Osteoblast (primary cell): Measurements from ENCODE around the gene CHRNG. TPM values are rescaled to one million over a fixed set of nuclear protein-coding genes. Genes with fewer than 3 reads are reported as not detected.

Source experiments
- DNase-seq: peaks from one replicate; pipeline ENCODE4 v3.0.0; 2011; ENCODE audit warnings: low spot score, mixed read lengths; ENCODE audit not compliant: insufficient read length; ENCODE audit errors: missing footprints
- H2AFZ ChIP-seq: 2 replicates; pipeline ENCODE4 v1.6.0; 2011; ENCODE audit warnings: mild to moderate bottlenecking, low read length
- H3K27ac ChIP-seq: 2 replicates; pipeline ENCODE4 v1.5.1; 2011; ENCODE audit warnings: mild to moderate bottlenecking, low read depth, low read length, moderate library complexity
- H3K27me3 ChIP-seq: 2 replicates; pipeline ENCODE4 v1.6.0; 2012; ENCODE audit warnings: mild to moderate bottlenecking, control low read depth, inconsistent platforms, low read length, moderate library complexity; ENCODE audit not compliant: insufficient read depth
- H3K36me3 ChIP-seq: 2 replicates; pipeline ENCODE4 v1.5.1; 2011; ENCODE audit warnings: mild to moderate bottlenecking, low read length, control low read depth, moderate library complexity; ENCODE audit not compliant: insufficient read depth
- H3K4me1 ChIP-seq: 2 replicates; pipeline ENCODE4 v1.5.1; 2011; ENCODE audit warnings: mild to moderate bottlenecking, low read length, control low read depth, moderate library complexity; ENCODE audit not compliant: insufficient read depth
- H3K4me2 ChIP-seq: 2 replicates; pipeline ENCODE4 v1.6.0; 2011; ENCODE audit warnings: mild to moderate bottlenecking, low read length; ENCODE audit not compliant: insufficient read depth
- H3K4me3 ChIP-seq: fragments of 200-600 bp; sonication (generic); 3 replicates; pipeline ENCODE4 v1.5.1; 2012; ENCODE audit warnings: mild to moderate bottlenecking, low read length, inconsistent platforms; ENCODE audit not compliant: insufficient read depth
- H3K79me2 ChIP-seq: 2 replicates; pipeline ENCODE4 v1.6.0; 2012; ENCODE audit warnings: mild to moderate bottlenecking, low read length, control low read depth, inconsistent platforms; ENCODE audit not compliant: insufficient read depth
- H3K9me3 ChIP-seq: 2 replicates; pipeline ENCODE4 v1.5.1; 2011; ENCODE audit warnings: low read depth, low read length, control low read depth
- H4K20me1 ChIP-seq: 2 replicates; pipeline ENCODE4 v1.6.0; 2012; ENCODE audit warnings: mild to moderate bottlenecking, low read length, control low read depth; ENCODE audit not compliant: insufficient read depth
- CTCF ChIP-seq: IDR thresholded peaks from 2 replicates; pipeline ENCODE4 v1.5.1; 2011; ENCODE audit warnings: mild to moderate bottlenecking, low read depth, low read length, moderate library complexity; ENCODE audit errors: extremely low read depth
- total RNA-seq: library from RNA; depleted of rRNA; stranded (reverse); fragments of >200 nt; gene quantifications from 2 replicates; pipeline ENCODE4 v1.2.3, GENCODE V29; 2012

Gene CHRNG, protein sequence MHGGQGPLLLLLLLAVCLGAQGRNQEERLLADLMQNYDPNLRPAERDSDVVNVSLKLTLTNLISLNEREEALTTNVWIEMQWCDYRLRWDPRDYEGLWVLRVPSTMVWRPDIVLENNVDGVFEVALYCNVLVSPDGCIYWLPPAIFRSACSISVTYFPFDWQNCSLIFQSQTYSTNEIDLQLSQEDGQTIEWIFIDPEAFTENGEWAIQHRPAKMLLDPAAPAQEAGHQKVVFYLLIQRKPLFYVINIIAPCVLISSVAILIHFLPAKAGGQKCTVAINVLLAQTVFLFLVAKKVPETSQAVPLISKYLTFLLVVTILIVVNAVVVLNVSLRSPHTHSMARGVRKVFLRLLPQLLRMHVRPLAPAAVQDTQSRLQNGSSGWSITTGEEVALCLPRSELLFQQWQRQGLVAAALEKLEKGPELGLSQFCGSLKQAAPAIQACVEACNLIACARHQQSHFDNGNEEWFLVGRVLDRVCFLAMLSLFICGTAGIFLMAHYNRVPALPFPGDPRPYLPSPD
- total RNA-seq: not detected in 2 replicates

DNA sequence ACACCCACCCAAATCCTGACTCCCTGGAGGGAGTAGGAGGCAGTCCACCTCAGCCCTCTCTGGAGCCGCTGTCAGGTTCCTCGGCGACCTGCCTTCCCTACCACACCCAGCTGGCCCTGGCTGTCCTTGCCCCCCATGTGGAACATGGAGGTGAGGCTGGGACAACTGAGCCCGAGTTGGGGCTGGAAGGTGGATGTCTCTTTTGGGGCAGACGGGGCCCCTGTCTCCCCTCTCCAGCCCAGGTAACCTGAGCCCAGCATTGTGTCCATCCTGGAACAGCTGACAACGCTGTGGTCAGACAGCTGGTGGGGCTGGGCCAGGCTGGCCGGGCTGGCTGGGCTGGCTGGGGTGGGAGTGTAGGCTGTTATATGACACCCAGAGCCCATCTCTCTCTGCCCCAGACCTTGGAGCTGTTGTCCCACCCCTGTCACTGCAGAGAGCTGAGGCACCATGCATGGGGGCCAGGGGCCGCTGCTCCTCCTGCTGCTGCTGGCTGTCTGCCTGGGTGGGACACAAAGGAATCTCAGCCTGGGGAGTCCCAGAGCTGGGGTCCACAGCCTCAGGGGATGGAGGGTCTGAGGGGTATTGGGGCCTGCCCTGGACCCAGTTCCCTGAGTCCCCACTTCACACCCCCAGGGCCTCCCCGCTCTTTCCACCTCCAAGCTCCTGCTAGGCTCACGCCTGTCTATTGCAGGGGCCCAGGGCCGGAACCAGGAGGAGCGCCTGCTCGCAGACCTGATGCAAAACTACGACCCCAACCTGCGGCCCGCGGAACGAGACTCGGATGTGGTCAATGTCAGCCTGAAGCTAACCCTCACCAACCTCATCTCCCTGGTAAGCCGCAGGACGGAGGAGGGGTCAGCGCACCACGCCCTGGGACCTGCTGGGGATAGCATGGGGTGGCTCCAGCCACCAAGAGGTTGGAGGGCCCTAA is at the start of gene CHRNG:
TSS of gene CHRNG (plus strand) at position 395 of the 934 bp plus-strand sequence. CDS start at position 451, 56 bp downstream.
- peaks cover 5% of the 10 kb centered on the region for H3K9me3 ChIP-seq
- no peaks in the 10 kb centered on the region for H3K79me2 ChIP-seq
- H3K36me3 ChIP-seq: no peaks in the 10 kb centered on the region
- no peak within 1 kb of the TSS for H2AFZ ChIP-seq
- H3K27me3 ChIP-seq: peaks cover 16% of the 10 kb centered on the region
- H4K20me1 ChIP-seq: peaks cover 3% of the 10 kb centered on the region
- H3K4me2 ChIP-seq: no peak within 1 kb of the TSS
- no peak within 1 kb of the TSS for H3K4me3 ChIP-seq
- no peak for TF ChIP-seq CTCF
- peak; percentile 68 for DNase-seq
- no peak within 1 kb of the TSS for H3K27ac ChIP-seq
- no peaks in the 10 kb centered on the region for H3K4me1 ChIP-seq

- Histone ChIP-seq H3K36me3 (no peaks in the 10 kb centered on the region), H3K9me3 (no peaks in the 10 kb centered on the region), H3K4me1 (no peaks in the 10 kb centered on the region), H2AFZ (no peak overlapping the region), H3K4me2 (no peak overlapping the region), H4K20me1 (peaks cover 4% of the 10 kb centered on the region), H3K4me3 (no peak overlapping the region), H3K27me3 (peaks cover 31% of the 10 kb centered on the region), H3K27ac (no peak overlapping the region), H3K79me2 (no peaks in the 10 kb centered on the region)
- TF ChIP-seq CTCF: no peak
- DNase-seq: peak; percentile 91
These were observed 49.0 kb upstream of the CHRNG start for GRCh38 chr2:232490221-232491138.

DNA sequence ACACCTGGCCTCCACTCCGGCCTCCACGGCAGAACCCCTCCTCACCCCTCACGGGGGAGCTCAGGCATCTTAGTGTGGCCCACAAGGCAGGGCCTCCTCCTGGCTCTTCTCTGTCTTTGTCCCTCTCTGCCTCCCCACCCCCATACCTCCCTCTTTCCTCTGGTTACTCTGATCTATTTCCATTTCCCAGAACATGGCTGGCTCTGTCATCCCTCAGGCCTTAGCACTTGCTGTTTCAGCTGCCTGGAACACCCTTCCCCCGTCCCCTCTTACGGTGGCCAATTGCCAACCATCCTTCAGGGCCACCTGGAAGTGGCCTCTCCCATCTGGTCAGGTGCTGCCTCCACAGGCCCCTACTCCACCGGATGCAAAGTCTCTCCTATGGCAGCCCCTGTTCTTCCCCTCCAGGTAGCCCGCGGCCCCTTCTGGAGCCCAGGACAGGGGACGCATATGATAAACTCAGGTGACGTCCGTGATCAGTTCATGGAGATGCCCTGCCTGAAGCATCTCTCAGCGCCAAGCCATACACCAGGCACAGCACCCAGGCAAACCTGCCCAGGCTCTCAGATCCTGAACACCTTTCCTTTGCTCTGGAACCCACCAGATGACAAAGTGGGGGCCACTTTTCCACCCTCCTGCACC is 48.2 kb upstream of the CHRNG start:
- H4K20me1 ChIP-seq: peaks cover 4% of the 10 kb centered on the region
- no peak for TF ChIP-seq CTCF
- H2AFZ ChIP-seq: no peak overlapping the region
- peaks cover 24% of the 10 kb centered on the region for H3K27me3 ChIP-seq
- no peaks in the 10 kb centered on the region for H3K9me3 ChIP-seq
- H3K4me1 ChIP-seq: no peaks in the 10 kb centered on the region
- H3K4me2 ChIP-seq: no peak overlapping the region
- H3K36me3 ChIP-seq: no peaks in the 10 kb centered on the region
- H3K79me2 ChIP-seq: no peaks in the 10 kb centered on the region
- DNase-seq: peak; percentile 85
- no peak overlapping the region for H3K27ac ChIP-seq
- H3K4me3 ChIP-seq: no peak overlapping the region
